ENCODE measurements around the gene RHCG. TPM values are rescaled to one million over a fixed set of nuclear protein-coding genes. Genes with fewer than 3 reads are reported as not detected.

The RHCG gene
- total and polyA plus RNA-seq, 4 donors = 0.17 to 0.37 (median 0.25) TPM; not detected in 1

GRCh38 chr15:89526181-89526580, 29.8 kb upstream of the RHCG start:
- no peaks in the 10 kb centered on the region for H3K27me3 ChIP-seq (ENCODE audit: control insufficient read depth in 3 of 3, insufficient read depth in 3 of 3, low read length in 2 of 3)
- WGBS, 2 donors = 90% methylated on average over 7 of the region's 7 CpGs
- H3K4me3 ChIP-seq = no peak overlapping the region
- ATAC-seq (ENCODE audit: insufficient read depth, low FRiP score) (no peak), DNase-seq (no peak)
- H3K9ac ChIP-seq (ENCODE audit: insufficient read depth in 1 of 2, low read length in 2 of 2) = no peak overlapping the region
- TF ChIP-seq CTCF (IDR thresholded peaks at IDR 0.05; ENCODE audit: control extremely low read depth, extremely low read depth) = no peak
- no peaks in the 10 kb centered on the region for H3K36me3 ChIP-seq (ENCODE audit: control insufficient read depth in 4 of 4, insufficient read depth in 4 of 4, low read length in 4 of 4)
- H3K4me1 ChIP-seq (ENCODE audit: control insufficient read depth in 5 of 5, insufficient read depth in 5 of 5, low read length in 5 of 5) = no peaks in the 10 kb centered on the region
- H3K27ac ChIP-seq (ENCODE audit: low read depth in 1 of 2, low read length in 1 of 2) = no peak overlapping the region
- H3K9me3 ChIP-seq (ENCODE audit: control insufficient read depth in 4 of 4, insufficient read depth in 3 of 4, low read length in 3 of 4) = peaks cover 0 to under 1% (median 0%) of the 10 kb centered on the region in 4 donors

DNA sequence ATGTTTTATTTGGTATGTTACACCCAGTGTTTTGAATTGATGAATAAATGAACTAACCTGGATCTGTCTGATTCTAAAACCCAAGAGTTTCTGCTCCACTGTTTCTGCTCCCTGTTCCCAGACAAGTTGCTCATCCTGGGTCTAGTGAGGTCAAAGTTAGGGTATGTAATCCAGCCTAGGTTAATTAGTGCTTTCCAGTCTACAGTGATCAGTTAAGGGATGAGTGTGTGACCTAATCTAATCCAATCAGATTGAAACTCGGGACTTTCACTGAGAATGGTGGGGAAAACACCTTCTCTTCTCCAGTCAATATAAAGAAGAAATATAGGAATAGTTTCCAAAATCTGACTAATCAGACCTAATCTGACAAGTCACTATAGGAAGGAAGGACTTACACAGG, 27.8 kb upstream of the RHCG start:
- no peaks in the 10 kb centered on the region for H3K36me3 ChIP-seq (ENCODE audit: control insufficient read depth in 4 of 4, insufficient read depth in 4 of 4, low read length in 4 of 4)
- 63 to 89% methylated on average over 1 of the region's 1 CpG for WGBS, 2 donors
- H3K9me3 ChIP-seq (ENCODE audit: control insufficient read depth in 4 of 4, insufficient read depth in 3 of 4, low read length in 3 of 4) = peaks cover 0 to 3% (median 1%) of the 10 kb centered on the region in 4 donors
- DNase-seq = no peak
- H3K4me3 ChIP-seq = no peak overlapping the region
- no peak for ATAC-seq (ENCODE audit: insufficient read depth, low FRiP score)
- TF ChIP-seq CTCF (IDR thresholded peaks at IDR 0.05; ENCODE audit: control extremely low read depth, extremely low read depth) = no peak
- H3K27me3 ChIP-seq (ENCODE audit: control insufficient read depth in 3 of 3, insufficient read depth in 3 of 3, low read length in 2 of 3) = no peaks in the 10 kb centered on the region
- H3K4me1 ChIP-seq (ENCODE audit: control insufficient read depth in 5 of 5, insufficient read depth in 5 of 5, low read length in 5 of 5) = no peaks in the 10 kb centered on the region
- H3K27ac ChIP-seq (ENCODE audit: low read depth in 1 of 2, low read length in 1 of 2) = no peak overlapping the region
- no peak overlapping the region for H3K9ac ChIP-seq (ENCODE audit: insufficient read depth in 1 of 2, low read length in 2 of 2)

DNA sequence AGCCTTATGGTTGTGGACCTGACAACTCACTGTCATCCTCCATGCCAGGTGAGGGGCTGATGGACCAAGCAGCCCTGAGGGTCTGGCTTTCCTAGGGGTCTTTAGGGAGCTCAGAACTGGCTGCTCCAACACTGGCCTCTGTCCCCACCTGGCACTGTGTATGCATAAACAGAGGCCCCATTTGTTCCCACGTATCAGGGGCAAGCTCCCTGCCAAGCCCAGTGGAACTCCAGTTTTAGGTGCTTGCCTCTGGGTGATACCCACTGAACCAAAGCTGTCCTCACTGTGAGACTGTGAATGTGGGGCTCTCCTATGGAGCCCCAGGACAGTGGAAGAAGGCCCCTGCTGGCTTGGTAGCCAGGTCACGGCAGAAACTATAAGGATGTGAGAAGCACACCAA, 26.7 kb upstream of the RHCG start:
- DNase-seq = no peak

More for the DNA sequence above, 26.7 kb upstream of the RHCG start:
- Histone ChIP-seq H3K9ac (ENCODE audit: insufficient read depth in 1 of 2, low read length in 2 of 2) (no peak overlapping the region), H3K36me3 (ENCODE audit: control insufficient read depth in 4 of 4, insufficient read depth in 4 of 4, low read length in 4 of 4) (no peaks in the 10 kb centered on the region), H3K27me3 (ENCODE audit: control insufficient read depth in 3 of 3, insufficient read depth in 3 of 3, low read length in 2 of 3) (no peaks in the 10 kb centered on the region), H3K4me3 (no peak overlapping the region), H3K27ac (ENCODE audit: low read depth in 1 of 2, low read length in 1 of 2) (no peak overlapping the region), H3K9me3 (ENCODE audit: control insufficient read depth in 4 of 4, insufficient read depth in 3 of 4, low read length in 3 of 4) (peaks cover 0 to 3% (median 1%) of the 10 kb centered on the region in 4 donors), H3K4me1 (ENCODE audit: control insufficient read depth in 5 of 5, insufficient read depth in 5 of 5, low read length in 5 of 5) (no peaks in the 10 kb centered on the region)
- no peak for ATAC-seq (ENCODE audit: insufficient read depth, low FRiP score)
- WGBS, 2 donors = 57 to 81% methylated on average over 2 of the region's 2 CpGs
- no peak for TF ChIP-seq CTCF (IDR thresholded peaks at IDR 0.05; ENCODE audit: control extremely low read depth, extremely low read depth)

Data from lung (tissue), 12 donors.